Stimulated activated CD8-positive, alpha-beta memory T cell treated with anti-CD3 and anti-CD28 coated beads, Interleukin-7, amount 100 ng/mL, for 1 hour (primary cell): ENCODE measurements around the gene TMEM87A.

Experiments
- DNase-seq, 2 donors: peaks; one replicate each; pipeline ENCODE4 v3.0.0-alpha.2; 2020; ENCODE audit warnings: low read depth in 2 of 2

TMEM87A gene

GRCh38 chr15:42165106-42165505 lies 108.1 kb downstream of the TMEM87A start:
- DNase-seq, result no peak

GRCh38 chr15:42163947-42164550 lies 109.2 kb downstream of the TMEM87A start:
- DNase-seq, result no peak

GRCh38 chr15:42163291-42163690 lies 109.9 kb downstream of the TMEM87A start:
- DNase-seq, result no peak
